HG02970 (cell line): ENCODE results near the gene SUSD5.
"Not testable (repeated sequence)": the region's sequence is repeated elsewhere in the genome, so short reads cannot be mapped to it uniquely, and the experiment has no call there.

Source experiments
- ATAC-seq: cut with Tn5 transposase; IDR thresholded peaks from one replicate; pipeline ENCODE4 v1.9.1; 2021; ENCODE audit warnings: mild to moderate bottlenecking, moderate library complexity, moderate number of reproducible peaks; ENCODE audit not compliant: unreplicated experiment, low FRiP score

SUSD5 gene

GRCh38 chr3:33201195-33201594, 17.4 kb downstream of the SUSD5 start:
- ATAC-seq = no peak

DNA sequence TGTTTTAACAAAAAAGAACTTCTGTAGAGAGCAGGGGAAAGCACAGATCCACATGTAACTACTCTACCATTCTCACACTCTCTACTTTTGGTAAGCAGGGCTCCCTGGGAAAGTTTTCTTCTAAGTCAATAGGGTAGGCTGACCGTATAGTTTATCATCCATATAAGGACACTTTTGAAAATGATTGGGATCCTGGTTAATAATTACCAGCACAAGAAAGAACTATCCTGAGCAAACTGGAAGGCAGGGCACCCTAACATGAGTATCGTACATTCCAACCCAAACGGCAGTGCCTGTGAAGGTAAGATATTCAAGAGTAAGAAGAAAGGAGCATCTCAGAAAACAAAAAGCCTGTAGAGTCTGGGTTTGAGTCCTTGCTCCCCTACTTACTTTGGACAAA, 22.1 kb downstream of the SUSD5 start:
- ATAC-seq = no peak

DNA sequence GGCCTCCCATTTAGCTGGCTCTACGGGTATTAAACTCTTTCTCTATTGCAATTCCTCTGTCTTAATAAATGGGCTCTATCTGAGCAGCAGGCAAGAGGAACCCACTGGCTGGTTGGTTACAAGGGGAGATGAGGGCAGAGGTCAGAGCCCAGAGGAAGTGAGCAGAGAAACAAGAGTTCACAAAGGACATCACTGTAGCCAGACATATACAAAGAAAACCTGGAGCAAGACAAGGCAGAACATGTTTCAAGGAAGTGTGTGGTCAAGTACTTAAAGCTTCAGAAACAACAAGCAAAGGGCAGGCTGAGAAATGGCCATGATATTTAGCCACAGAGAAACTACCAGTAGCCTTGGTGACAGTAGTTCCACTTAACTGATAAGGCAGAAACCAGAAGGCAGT, 24.3 kb downstream of the SUSD5 start:
- ATAC-seq = no peak

DNA sequence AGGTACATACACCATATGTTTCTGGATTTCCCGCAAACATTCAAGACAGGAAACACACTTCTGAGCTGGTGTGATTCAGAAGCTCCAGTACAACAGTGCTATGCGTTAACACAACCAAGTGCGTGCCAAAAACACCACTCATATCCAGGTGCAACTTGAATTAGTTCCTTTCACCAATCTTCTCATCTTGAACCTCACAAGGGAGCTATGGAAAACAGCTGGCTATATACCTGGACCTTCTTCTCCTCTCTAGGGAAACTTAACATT, 31.3 kb downstream of the SUSD5 start:
- ATAC-seq = no peak

DNA sequence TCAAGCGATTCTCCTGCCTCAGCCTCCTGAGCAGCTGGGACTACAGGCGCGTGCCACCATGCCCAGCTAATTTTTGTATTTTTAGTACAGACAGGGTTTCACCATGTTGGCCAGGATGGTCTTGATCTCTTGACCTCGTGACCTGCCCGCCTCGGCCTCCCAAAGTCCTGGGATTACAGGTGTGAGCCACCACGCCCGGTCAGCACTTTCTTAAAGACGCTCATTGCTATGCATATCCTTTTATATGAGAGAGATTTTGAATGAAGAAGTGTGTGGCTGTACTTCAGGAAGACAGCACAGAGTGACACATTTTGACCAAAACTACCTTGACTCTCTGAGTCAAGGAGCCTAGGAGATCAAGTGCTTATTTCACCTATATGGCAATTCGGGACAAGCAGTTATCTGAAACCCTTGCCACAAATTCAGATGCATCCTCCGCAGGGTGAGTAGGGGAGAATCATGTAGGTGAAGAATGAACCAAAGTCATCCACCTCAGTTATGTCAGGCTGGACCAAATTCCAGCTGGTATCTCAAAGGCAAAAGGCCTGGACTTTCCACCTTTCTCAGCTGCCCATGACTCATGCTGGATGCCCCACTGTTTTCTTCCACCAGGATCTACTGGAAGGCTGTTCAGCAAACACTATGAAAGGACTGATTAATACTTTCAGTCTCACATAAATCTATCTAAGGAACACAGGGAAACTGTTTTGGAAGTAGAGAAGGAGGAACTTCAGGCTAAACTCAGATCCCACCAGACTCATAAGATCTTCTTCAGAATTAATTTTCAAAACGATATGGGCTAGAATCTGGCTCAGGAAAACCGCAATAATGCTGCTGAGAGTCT, 31.9 kb downstream of the SUSD5 start:
- no peak for ATAC-seq

- no peak for ATAC-seq
Observed at GRCh38 chr3:33184863-33185262, 33.7 kb downstream of the SUSD5 start.

DNA sequence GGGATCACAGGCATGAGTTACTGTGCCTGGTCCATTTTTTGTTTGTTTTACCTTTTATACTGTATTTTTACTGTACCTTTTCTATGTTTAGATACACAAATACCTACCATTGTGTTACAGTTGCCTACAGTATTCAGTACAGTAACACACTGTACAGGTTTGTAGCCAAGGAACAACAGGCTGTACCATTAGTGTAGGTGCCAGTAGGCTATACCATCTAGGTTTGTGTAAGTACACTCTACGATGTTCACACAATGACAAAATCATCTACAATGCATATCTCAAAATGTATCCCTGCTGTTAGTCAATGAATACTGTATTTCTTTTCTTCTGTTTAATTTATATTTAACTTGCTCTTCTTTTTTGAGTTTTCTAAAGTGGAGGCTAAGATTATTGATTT, 37.0 kb downstream of the SUSD5 start:
- not testable (repeated sequence) for ATAC-seq

- no peak for ATAC-seq
Observed at GRCh38 chr3:33181229-33181628, 37.4 kb downstream of the SUSD5 start.

GRCh38 chr3:33179132-33179531, 39.5 kb downstream of the SUSD5 start:
- no peak for ATAC-seq

GRCh38 chr3:33174711-33175414, 43.7 kb downstream of the SUSD5 start:
- no peak for ATAC-seq

GRCh38 chr3:33174095-33174494, 44.5 kb downstream of the SUSD5 start:
- no peak for ATAC-seq

GRCh38 chr3:33173672-33174071, 44.9 kb downstream of the SUSD5 start:
- no peak for ATAC-seq

DNA sequence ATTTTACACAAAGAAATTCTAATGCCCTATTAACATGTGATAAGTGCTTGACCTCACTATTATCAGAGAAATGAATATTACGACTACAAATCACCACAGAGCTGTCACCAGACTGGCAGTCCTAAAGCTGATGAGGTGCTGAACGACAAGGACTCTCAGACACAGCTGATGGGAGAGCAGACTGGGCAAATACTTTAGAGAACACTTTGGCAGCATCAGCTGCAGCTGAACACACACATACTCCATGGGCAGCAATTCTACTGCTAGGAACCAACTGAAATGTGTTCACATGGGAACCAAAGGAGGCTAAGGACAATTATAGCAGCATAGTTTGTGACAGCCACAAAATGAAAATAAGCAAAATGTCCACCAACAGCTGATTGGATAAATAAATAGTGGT, 45.5 kb downstream of the SUSD5 start:
- ATAC-seq = no peak

GRCh38 chr3:33171580-33171979, 47.0 kb downstream of the SUSD5 start:
- no peak for ATAC-seq

- no peak for ATAC-seq
Observed at GRCh38 chr3:33170531-33170930, 48.1 kb downstream of the SUSD5 start.

DNA sequence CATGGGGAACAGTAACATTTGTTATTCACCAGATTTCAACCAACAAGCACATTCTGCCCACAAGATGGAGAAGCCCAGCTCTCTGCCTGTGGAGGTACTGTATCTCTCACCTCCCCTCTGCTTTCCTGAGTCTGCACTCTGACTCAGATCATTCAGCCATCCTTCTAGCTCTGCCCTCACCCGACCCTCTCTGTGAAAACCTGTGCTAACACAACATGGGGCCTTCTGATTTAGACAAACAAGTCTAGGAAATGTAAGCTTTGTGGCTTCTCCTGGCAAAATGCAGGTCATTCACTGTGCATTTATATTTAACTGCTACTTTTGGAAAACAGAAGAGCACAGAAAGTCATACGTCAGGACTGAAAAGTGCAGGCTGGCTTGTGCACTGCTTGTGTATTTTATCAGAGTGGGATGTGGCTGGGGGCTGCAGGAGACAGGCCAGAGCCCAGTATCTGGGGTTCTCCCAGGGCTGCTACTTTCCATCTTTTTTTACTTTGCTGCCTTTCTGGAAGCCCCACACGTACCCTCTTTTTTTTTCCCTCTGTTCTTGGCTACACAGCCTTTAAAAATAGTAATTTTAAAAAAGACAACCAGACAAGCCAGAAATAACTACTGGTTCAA, 50.8 kb downstream of the SUSD5 start:
- no peak for ATAC-seq

- no peak for ATAC-seq
Observed at GRCh38 chr3:33167284-33167683, 51.3 kb downstream of the SUSD5 start.

DNA sequence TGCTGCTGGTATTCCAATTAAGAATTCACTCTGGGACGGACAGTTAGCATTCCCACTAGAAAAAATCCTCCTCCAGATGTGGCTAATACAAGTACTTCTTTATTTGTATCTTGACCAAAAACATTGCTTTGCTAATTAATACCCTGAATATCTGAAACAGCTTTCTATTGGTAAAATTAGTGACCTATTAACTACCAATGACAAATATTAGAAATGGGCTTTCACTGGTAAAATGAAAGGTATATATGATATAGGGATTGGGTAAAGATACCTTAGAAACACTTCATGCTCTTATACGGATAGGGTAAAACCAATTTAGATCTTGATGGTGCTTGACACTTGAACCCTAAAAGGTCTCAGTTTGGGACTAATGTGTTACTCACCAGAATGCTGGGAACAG, 52.5 kb downstream of the SUSD5 start:
- ATAC-seq = no peak

- ATAC-seq = no peak
Observed at GRCh38 chr3:33165372-33165771, 53.2 kb downstream of the SUSD5 start.

GRCh38 chr3:33162621-33163020, 56.0 kb downstream of the SUSD5 start:
- not testable (repeated sequence) for ATAC-seq

- no peak for ATAC-seq
Observed at GRCh38 chr3:33159981-33160380, 58.6 kb downstream of the SUSD5 start.

GRCh38 chr3:33159234-33159633, 59.4 kb downstream of the SUSD5 start:
- no peak for ATAC-seq
